Stimulated activated CD8-positive, alpha-beta memory T cell treated with anti-CD3 and anti-CD28 coated beads, Interleukin-7, amount 100 ng/mL, for 24 hours (primary cell): ENCODE measurements around the gene NOTUM.
A peak's percentile ranks its signal among the peaks of the same experiment; 100 is the strongest.

Experiments
- DNase-seq: peaks from one replicate; pipeline ENCODE4 v3.0.0-alpha.2; 2020; ENCODE audit warnings: low read depth

Gene NOTUM

DNA sequence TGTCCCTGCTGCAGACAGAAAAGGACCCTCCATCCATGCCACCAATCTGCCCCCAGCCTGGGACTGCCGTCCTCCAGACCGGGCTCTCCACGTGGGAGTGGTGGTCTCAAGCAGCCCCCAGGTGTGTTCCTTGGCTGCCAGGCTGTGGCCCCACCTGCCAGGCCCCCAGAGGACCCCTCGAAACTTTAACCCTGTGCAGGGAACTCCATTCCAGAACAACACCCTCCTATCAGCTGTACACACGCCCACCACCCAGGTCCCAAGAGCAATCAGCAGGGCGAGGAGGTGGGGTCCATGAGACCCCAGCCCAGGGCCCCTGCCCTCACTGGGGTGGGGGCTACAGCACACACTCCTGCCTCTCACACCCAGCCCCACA is 25.3 kb downstream of the NOTUM start:
- no peak for DNase-seq

DNA sequence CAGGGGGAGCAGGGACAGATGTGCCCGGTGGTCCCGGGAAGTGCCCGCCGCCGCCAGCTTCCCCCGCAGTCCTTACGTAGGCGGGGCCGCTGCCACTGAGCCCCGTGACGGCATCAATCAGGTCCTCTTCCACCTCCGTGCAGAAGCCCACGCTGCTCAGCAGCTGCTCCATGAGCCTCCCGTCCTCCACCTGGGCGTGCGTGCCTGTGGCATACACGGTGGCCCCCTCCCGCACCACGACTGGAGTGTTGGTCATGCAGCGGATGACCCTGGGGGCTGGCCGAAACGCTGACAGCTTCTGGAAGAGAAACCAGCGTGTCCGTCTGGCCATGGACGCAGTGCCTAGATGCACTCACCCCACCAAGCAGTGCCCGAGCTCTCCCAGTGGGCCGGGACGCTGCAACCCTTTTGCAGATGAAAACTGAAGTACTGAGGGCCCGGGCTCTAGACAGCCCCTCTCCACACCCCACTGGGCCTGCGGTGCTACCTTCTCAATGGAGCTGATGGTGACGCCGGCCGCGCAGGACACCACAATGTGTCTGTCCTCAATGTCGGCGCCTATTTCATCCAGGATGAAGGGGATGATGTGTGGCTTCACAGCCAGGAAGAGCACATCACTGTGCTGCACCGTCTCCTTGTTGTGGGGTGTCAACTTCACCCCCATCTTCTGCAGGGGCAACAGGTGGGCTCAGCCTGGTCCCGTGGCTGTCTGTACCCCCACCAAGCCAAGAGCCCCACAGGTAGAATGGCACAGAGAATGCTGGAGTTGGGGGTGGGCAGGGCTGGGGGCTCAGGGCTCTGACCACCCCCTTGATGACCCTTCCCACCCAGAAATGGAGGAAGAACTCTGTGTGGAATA is 25.9 kb downstream of the NOTUM start:
- no peak for DNase-seq

DNA sequence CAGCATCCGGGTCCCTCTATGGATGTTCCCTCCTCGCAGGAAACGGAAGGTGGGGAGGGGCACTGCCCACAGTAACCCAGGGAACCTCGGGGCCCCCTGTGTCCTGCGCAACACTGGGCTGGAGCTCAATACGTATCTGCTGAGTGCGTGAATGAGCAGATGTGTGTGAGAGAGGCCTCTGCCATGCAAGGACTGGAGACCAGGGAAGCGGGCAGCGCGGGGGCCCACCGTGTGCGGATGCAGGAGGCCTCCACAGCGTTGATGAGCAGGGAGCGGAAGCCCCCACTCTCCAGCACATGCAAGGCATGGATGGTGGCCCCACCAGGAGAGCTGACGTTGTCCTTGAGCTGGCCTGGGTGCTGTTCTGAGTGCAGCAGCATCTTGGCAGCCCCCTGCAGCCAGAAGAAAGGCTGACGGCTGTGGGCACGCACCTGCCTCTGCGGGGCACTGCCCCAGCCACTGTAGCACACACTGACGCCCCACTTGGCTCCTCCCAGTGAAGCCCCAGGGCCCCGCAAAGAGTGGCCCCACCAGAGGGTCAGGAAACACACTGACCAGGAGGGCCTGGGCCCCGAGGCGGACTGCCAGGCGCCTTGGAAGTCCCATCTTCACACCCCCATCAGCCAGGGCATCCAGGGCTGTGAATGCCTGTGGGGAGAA is 26.8 kb downstream of the NOTUM start:
- no peak for DNase-seq

DNA sequence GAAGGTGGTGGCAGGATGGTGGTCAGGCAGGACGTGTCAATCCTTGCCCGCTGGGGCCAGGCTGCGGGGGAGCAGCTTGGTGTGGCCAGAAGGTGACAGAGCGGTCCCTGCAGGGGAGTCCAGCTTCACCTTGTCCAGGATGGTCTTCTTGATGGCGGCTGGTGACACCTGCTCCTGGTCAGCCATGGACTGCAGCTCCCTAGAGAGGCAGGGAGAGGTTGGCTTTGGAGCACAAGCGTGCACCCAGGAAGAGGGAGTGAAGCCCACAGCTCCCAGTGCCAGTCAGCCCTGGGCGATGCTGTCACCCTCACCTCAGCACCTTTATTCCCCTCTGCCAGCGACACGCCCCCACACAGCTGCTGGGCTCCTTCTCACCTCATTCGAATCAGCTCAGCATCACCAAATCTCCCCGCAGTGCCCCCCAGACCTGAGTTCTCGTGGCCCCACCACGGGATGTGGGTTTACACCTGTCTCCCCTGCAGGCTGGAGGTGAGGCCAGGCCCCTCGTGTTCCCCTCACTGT is 27.7 kb downstream of the NOTUM start:
- no peak for DNase-seq

DNA sequence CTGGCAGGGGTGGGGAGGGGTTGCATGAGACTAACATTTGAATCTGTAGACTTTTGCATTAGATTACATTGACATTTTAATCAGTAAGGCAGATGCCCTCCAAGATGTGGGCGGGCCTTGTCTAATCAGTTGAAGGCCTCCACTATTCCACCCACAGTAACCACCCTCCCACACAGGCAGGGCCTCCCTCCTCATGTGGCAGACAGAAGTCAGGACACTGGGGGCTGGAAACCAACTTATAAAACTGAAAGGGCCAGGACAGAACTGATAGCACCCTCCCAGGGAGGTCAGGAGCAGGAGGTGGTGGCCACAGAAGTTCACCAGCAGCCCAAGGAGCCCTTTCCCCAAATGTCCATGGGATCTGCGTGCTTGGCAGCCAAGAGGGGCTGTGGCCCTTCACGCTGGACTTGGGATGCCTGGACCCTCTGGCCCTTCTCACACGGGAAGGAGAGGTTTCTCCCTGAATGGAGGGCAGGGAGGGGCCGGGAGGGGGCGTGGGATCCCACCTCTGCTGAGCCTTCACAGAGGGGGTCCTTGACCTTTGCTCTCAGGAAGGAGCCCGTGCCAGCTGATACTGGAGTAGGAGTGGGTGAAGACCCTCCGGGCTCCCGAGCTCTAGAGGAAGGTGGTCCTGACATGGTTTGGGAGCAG is 28.5 kb downstream of the NOTUM start:
- DNase-seq = no peak

DNA sequence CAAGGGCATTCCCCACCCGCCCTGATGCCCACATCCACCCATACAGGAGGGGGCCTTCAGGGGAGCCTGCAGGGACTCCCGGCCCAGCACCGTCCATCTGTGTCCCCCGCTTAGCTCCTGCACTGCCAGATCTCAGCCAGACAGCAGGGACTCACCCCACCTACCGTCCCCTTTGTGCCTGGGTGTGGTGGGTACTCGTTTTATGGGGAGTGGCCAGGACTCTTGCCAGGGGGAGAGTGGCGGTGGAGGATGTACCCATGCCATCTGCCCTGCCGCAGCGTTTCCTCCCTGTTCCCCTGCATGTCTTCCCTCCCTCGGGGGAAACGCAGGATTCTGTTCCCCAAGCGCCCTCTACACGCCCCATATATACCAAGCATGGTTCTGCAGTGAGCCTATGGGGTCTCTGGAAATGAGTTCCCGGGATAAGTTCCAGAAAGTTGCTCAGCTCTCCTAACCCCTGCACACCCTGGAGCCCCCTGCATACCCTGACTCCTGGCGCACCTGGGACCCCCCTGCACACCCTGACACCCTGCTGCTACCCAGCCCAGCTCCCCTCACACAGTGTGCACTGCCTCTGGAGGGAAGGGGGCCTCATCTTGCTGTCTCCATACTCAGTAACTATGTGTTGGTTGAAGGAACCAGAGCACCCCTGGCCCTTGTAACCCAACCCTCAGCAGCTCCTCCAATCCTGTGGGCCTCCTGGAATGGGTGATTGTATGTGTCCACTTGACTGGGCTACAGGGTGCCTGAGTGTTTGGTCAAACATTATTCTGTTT is 29.2 kb downstream of the NOTUM start:
- DNase-seq = no peak

DNA sequence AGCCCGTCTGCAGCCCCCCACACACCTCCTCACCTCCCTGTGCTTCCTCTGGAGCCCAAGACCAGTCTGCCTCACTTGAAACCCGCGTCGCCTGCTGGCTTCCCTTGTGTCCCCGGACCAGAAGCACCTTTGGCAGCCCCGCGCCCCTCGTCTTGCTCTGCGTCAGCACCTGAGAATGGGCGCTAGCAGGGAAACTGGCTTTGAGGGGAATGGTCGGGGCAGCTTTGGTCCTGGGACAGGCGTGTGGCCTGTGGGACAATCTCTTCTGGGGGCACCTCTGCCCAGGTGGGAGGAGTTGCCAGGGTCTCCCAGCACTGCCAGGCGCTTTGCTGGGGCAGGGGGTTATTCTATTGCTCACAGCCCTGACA is 29.8 kb downstream of the NOTUM start:
- no peak for DNase-seq

DNA sequence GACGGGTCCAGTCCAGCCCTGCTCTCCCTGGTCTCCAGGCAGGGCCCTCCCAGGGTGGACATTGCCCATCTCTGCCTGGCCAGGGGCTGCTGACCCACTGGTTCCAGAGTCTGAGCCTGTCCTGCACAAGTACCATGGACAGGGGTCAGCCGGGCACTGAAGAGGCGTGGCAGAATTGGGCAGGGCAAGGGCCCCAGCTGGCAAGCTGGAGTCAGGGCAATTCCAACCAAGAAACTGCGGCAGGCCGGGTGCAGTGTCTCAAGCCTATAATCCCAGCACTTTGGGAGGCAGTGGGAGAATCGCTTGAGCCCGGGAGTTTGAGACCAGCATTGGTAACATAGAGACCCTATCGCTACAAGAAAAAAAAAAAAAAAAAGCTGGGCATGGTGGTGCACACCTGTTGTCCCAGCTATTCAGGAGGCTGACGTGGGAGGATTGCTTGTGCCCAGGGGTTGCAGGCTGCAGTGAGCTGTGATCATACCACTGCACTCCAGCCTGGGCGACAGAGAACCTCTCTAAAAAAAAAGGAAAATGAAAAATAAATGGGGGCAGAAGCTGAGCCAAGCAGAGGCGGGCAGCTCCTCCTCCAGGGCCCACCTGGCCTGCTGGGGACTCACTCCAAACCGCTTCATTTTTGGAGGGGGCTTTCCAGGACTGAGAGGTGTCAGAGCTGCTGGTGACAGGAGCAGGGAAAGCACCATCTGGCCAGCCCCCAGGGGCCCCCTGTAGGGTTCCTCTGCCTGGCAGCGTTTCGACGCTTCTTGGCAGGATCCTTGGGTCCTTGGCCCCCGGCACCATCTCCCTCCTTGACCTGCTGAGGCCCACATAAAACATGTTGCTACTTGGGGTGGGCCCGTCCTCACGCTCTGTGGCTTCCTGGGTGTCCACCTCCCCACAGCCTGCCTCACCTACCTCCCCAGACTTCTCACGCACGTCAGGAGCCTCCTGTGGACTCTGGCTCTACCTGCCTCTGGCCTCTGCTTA is 30.6 kb downstream of the NOTUM start:
- DNase-seq = no peak

DNA sequence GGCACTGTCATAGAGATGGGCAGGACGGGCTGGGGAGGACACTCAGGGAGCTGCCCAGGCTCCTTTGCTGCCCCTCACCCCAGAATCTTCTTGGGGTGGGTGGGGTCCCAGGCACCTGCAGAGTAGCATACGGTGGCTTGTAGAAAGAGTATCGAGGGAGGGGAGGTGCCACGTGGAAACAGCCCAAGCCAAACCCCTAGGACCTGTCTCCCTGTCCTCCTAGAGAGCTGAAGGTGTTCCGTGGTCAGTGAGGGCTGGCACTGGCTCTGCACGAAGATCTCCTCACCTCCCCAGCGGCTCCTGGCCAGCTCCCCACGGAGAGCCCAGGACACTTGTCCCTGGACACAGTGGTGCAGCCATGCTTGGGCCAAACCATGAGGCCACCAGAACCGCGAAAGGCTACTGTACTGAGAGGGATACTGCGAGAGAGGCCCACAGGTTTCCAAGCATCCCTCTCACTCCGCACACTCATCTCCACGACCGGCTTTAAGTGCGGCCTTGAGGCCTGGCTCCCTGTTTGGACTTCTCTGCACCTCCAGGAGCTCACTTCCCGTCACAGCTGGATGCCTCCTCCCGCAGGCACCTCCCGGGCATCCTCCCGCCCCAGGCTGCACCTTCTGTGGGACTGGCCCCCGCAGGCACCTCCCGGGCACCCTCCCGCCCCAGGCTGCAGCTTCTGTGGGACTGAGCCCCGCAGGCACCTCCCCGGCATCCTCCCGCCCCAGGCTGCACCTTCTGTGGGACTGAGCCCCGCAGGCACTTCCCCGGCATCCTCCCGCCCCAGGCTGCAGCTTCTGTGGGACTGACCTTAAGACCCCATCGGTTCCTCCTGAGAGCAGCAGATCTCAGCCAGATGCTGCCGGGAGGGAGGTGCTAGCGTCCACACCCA is 31.5 kb downstream of the NOTUM start:
- no peak for DNase-seq

DNA sequence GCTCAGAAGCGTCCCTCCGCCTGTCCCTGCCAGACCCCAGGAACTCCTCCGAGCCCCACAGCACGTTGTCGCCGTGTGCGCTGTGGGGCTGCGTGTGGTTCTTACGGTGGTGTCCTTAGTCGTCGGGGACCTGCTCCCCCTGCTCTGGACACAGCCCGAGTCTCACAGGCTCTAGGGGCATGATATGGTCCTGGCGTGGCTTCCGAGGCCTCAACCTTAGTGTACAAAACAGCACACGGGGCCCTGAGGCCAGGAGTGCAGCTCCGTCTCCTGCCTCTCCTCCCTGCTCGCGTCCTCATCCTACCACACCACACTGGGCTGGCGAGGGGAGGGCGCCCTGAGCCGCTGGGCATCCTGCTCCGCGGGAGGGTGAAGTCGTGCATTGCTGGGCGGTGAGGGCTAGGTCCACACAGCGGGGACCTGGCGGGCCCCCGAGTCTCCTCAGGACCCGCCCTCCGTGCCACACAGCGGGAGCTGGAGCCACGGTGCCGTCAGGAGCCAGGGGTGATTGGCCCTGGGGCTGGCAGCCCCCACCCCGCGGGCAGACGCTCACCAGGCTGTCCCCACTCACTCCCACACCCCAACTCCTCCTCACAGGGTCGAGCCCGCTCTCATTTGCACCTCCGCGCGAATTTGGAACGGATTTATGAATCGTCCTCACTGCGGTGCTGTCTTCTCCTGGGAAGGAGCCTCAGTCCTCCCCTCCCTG is 32.3 kb downstream of the NOTUM start:
- no peak for DNase-seq

DNA sequence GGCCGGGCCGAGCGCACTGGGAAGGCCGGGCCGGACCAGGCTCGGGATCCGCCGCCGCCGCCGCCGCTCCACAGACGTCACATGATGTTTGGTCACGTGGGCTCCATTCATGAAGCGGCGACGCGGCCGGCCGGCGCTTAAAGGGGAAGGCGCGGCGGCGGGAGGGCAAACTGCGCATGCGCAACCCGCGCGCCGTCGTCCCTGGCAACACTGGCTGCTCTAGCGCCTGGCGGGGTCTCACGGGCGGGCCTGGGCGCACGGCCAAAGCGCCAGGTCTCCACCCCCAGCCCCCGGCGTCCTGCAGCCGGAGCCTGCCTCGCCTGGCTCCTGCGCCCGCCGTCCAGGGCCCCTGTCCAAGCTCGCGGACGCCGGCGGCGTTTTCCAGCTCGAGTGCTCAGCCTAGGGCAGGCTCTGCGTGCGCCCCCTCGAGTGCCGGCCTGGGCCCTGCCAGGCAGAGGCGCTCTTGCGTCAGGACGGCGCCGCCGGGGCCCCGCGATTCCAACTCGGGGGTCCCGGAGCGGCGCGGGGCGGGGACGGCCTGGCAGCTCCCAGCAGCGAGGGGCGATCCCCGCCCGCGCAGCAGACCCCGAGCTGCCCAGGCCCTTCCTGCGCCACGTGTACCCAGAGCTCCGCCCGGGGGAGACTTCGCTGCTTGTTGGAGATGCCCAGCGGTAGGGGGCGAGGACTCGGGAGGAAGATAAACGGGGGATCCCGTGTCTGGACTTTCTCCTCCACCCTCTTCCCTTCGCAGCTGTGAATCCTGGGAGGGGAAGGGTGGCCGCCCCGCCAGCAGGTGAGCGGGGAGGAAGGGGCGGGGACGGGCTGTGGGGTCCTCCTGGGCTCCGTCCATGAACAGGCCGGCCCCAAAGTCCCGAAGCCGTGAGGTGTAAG is 33.1 kb downstream of the NOTUM start, which contains the start of gene MAFG:
MAFG (minus strand) TSS at position 83 of the 891 bp plus-strand sequence. CDS start 4,550 bp downstream, outside the sequence.
- DNase-seq = peak; percentile 70

DNA sequence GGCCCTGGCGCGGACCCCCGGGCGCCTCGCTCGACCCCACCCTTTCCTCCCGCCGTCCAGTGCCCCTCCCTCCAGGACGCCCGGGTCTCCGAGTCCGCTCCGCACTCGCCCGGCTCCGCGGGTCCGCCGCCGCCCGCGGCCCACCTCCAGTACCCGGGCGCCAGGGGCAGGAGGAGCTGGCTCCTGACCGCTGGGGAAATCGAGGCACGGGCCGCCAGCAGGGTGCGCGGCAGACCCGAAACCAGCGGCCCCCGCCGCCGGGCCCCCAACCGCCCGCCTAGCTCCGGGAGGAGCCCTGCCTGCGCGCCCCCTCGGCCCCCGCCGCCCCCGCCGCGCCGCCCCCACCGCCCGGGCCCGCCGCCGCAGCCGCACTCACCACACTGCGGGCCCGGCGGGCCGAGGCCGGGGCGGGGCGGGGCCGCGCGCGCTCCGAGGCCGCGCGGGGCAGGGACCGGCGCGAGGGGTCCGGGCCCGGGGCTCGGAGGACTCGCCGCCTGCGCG is 33.8 kb downstream of the NOTUM start:
- DNase-seq = no peak

DNA sequence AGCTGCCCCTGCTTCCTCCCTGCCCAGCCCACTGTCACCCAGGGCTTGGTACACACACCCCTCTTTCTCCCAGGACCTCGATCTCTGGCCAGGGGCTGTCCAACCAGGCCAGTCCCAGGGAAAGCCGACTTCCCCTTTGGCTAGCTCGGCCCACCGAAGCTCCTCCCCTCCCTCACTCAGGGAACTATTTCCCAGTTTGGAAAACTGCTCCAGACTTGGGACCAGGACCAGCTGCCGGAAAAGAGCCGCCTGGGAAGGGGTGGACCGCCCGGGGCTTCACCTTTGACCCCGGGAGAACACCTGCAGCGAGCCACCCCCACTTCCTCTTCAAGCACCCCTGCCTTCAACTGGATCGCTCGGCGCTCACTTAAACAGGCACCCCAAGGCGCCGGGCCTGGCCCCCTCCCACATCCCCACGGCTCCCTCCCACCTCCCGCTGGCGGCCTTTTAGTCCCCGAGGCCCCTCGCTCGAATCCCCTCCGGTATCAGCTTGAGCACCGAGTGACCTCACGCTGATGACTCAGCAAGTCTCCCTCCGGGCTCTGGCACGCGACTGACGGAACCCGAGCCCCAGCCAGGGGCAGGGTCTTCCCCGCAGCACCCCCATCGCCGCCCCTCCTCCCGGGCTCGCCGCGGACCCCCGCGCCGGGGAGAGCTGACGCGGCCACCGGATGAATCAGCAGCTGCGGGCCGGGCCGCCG is 34.4 kb downstream of the NOTUM start:
- DNase-seq = peak; percentile 32

DNA sequence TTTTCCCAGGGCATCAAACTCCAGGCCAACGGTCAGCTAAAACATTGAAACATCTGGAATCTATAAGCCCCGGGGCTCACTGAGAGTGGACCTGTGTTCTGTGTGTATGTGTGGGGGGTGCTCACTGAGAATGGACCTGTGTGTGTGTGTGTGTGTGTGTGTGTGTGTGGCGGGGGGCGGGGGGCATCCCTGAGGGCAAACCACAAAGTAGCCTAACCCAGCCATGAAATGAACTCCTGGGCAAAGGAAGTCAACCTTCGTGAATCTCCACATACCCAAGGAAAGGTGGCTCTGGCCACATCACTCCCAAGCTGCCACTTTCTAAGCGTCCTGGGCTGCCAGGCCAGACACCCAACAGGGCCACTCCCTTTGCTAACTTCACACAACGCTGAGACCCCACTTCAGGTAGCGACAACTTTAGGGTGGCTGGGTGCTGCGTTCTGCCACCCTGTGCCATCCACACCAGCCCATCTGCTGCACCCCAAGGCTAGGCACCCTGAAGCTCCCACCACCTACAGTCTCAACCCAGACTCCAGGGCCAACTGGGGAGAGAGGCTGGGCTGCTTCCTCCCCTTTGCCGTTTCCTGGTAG is 35.0 kb downstream of the NOTUM start:
- no peak for DNase-seq

DNA sequence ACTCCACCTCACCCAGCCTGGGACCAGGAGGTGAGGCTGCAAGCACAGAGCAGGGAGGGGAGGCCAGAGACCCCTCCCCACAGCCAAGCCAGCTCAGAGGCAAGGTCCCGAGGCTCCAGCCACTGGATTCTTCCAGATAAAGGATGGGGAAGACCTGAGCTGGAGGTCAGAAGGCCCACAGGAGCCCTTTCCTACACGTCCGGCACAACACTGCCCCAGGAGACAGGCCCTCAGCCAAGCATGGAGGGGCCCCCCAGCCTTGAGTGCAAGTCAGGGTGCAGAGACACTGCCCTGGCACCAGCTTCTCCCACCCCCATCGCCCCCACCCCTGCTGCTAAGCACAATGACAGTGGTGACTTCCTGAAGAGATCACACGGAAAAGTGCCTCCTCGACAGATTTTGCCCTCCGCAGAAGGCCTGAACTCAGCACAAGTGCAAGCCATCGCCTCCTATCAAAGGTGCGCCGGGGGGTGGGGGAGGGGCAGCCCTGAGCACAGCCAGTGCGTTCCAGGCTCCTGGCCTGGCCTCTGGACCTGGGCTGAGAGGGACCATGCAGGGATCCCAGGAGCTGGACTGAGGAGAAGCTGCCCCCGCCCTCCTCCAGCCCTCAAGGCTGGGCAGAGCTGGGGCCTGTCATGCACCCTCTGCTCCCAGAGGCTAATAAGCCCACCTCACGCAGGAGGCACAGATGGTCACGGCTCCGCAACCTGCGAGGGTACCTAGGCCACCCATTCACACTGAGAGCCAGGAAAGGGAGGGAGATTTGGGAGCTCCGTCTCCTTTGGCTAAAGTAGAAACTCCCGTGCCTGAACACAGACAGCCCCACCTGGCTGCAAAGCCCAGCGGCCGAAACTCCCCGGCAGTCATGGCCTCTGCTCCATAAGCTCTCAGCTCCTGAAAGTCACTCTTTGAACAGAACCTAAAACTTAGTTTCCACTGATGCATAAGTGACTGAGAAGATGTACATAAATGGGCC is 36.1 kb downstream of the NOTUM start:
- no peak for DNase-seq
